ENCODE data around the gene TEP1. TPM values are rescaled to one million over a fixed set of nuclear protein-coding genes. Genes with fewer than 3 reads are reported as not detected.

Gene TEP1
- total and polyA plus RNA-seq, 5 donors = 7.4 to 14.1 (median 12.8) TPM

Other genes starting within 250 kb of the TEP1 start
- gene OR11G2, start 222.6 kb downstream of the TEP1 start, total RNA-seq = not detected
- gene OR11G2, start 222.6 kb downstream of the TEP1 start, polyA plus RNA-seq = not detected
- not detected for gene OR11H6, start 189.8 kb downstream of the TEP1 start, total RNA-seq
- not detected for gene OR11H6, start 189.8 kb downstream of the TEP1 start, polyA plus RNA-seq
- gene OR11H7, start 184.5 kb downstream of the TEP1 start, total RNA-seq = not detected
- gene OR11H7, start 184.5 kb downstream of the TEP1 start, polyA plus RNA-seq = not detected
- not detected for gene OR11H4, start 174.2 kb downstream of the TEP1 start, total RNA-seq
- gene OR11H4, start 174.2 kb downstream of the TEP1 start, polyA plus RNA-seq = not detected
- gene TTC5, start 107.5 kb downstream of the TEP1 start, total RNA-seq = 10 to 100 TPM in 2 of 4 donors, 1 to 10 TPM in 2; 8.3 to 12.0 (median 9.5) TPM
- gene TTC5, start 107.5 kb downstream of the TEP1 start, polyA plus RNA-seq = 4.5 TPM
- 10 to 100 TPM; 41.0 to 58.2 (median 49.5) TPM for gene CCNB1IP1, start 80.2 kb downstream of the TEP1 start, total RNA-seq
- gene CCNB1IP1, start 80.2 kb downstream of the TEP1 start, polyA plus RNA-seq = 72.1 TPM
- gene PARP2, start 69.9 kb downstream of the TEP1 start, total RNA-seq = 10 to 100 TPM; 11.9 to 17.9 (median 16.3) TPM
- gene PARP2, start 69.9 kb downstream of the TEP1 start, polyA plus RNA-seq = 14.3 TPM
- 1 to 10 TPM in 2 of 4 donors, under 1 TPM in 2; 0.33 to 1.7 (median 0.92) TPM for gene KLHL33, start 22.7 kb upstream of the TEP1 start, total RNA-seq
- 0.68 TPM for gene KLHL33, start 22.7 kb upstream of the TEP1 start, polyA plus RNA-seq
- gene OSGEP, start 41.3 kb upstream of the TEP1 start, total RNA-seq = 10 to 100 TPM; 17.6 to 21.9 (median 19.5) TPM
- gene OSGEP, start 41.3 kb upstream of the TEP1 start, polyA plus RNA-seq = 18.1 TPM
- 10 to 100 TPM; 71.5 to 95.2 (median 90.3) TPM for gene APEX1, start 41.7 kb upstream of the TEP1 start, total RNA-seq
- 75.8 TPM for gene APEX1, start 41.7 kb upstream of the TEP1 start, polyA plus RNA-seq
- gene PIP4P1, start 47.9 kb upstream of the TEP1 start, total RNA-seq = 10 to 100 TPM; 16.2 to 23.7 (median 23.4) TPM
- 21.0 TPM for gene PIP4P1, start 47.9 kb upstream of the TEP1 start, polyA plus RNA-seq
- gene PNP, start 55.9 kb upstream of the TEP1 start, total RNA-seq = 10 to 100 TPM in 1 of 4 donors, 1 to 10 TPM in 3; 6.2 to 17.2 (median 7.2) TPM
- gene PNP, start 55.9 kb upstream of the TEP1 start, polyA plus RNA-seq = 8.6 TPM
- under 1 TPM in 3 of 4 donors, not detected in 1; 0.21 to 0.31 (median 0.26) TPM for gene RNASE10, start 92.0 kb upstream of the TEP1 start, total RNA-seq
- gene RNASE10, start 92.0 kb upstream of the TEP1 start, polyA plus RNA-seq = not detected
- not detected for gene RNASE9, start 147.5 kb upstream of the TEP1 start, total RNA-seq
- not detected for gene RNASE9, start 147.5 kb upstream of the TEP1 start, polyA plus RNA-seq
- not detected for gene RNASE11, start 174.5 kb upstream of the TEP1 start, total RNA-seq
- not detected for gene RNASE11, start 174.5 kb upstream of the TEP1 start, polyA plus RNA-seq
- not detected for gene RNASE12, start 177.9 kb upstream of the TEP1 start, total RNA-seq
- gene RNASE12, start 177.9 kb upstream of the TEP1 start, polyA plus RNA-seq = not detected
- gene OR6S1, start 228.2 kb upstream of the TEP1 start, total RNA-seq = not detected
- gene OR6S1, start 228.2 kb upstream of the TEP1 start, polyA plus RNA-seq = not detected

Data from right cardiac atrium (tissue), 5 donors.